Stomach (tissue), 9 donors: ENCODE data around the gene ITGA1. TPM values are rescaled to one million over a fixed set of nuclear protein-coding genes. Genes with fewer than 3 reads are reported as not detected.

Experiments used
- DNase-seq, 2 donors: peaks; one replicate each; pipeline versions ENCODE4 v3.0.0 to v3.0.0-alpha.2; 2013 to 2019
- H3K27ac ChIP-seq, 5 donors: fragments of 200-600 bp in 4 of 5; sonication (generic) in 4 of 5; one replicate each; pipeline ENCODE4 v1.5.1; 2013 to 2019; ENCODE audit warnings: mild to moderate bottlenecking in 1 of 5, moderate library complexity in 1 of 5
- H3K27me3 ChIP-seq, 3 donors: fragments of 200-600 bp; sonication (generic); one replicate each; pipeline ENCODE4 v1.5.1; 2017 to 2019; ENCODE audit warnings: mixed run types in 1 of 3
- H3K36me3 ChIP-seq, 4 donors: fragments of 200-600 bp; sonication (generic); 1 replicate in 3 of 4; 2 replicates in 1 of 4; pipeline ENCODE4 v1.5.1; 2016 to 2019
- H3K4me1 ChIP-seq, 4 donors: fragments of 200-600 bp; sonication (generic); one replicate each; pipeline ENCODE4 v1.5.1; 2016 to 2019
- H3K4me3 ChIP-seq, 4 donors: fragments of 200-600 bp; sonication (generic) in 3 of 4; one replicate each; pipeline ENCODE4 v1.5.1; 2016 to 2019; ENCODE audit warnings: mild to moderate bottlenecking in 1 of 4
- H3K9me3 ChIP-seq, 4 donors: fragments of 200-600 bp; sonication (generic); one replicate each; pipeline ENCODE4 v1.5.1; 2016 to 2019
- EP300 ChIP-seq: sonication (generic); formaldehyde crosslinking; IDR thresholded peaks from one replicate; pipeline ENCODE4 v1.6.1; 2017; ENCODE audit warnings: antibody characterized with exemption
- POLR2A ChIP-seq, 4 donors: fragments of 450-650 bp; IDR thresholded peaks; one replicate each; pipeline ENCODE4 v1.6.1; 2016; ENCODE audit warnings: antibody characterized with exemption in 4 of 4, control low read depth in 2 of 4, mild to moderate bottlenecking in 1 of 4, moderate library complexity in 1 of 4
- POLR2AphosphoS5 ChIP-seq, 3 donors: sonication (generic); formaldehyde crosslinking; IDR thresholded peaks; one replicate each; pipeline ENCODE4 v1.6.1; 2016; ENCODE audit warnings: antibody characterized with exemption in 3 of 3
- WGBS, 5 donors: extraction: QIAGEN DNeasy Blood & Tissue Kit in 3 of 5; methylation state at CpG; one replicate each; pipeline versions ENCODE4 v1.1.5 to v1.1.7; 2013 to 2018; 5-methylcytosine and 5-hydroxymethylcytosine counted together
- intact Hi-C: fragments of 100-400 bp; cut with DNase I; formaldehyde crosslinking; loops from one replicate; pipeline ENCODE4 v1.15.1; 2023; ENCODE audit warnings: low total_unique reads
- polyA plus RNA-seq, 3 donors: library from polyadenylated mRNA; stranded (reverse); fragments of 200-250 nt; gene quantifications; one replicate each; pipeline ENCODE4 v1.2.3, GENCODE V29; 2013
- total RNA-seq, 5 donors: library from RNA; depleted of rRNA; stranded (reverse); fragments of >200 nt; gene quantifications; one replicate each; pipeline versions ENCODE4 v1.1.0 to v1.2.3, GENCODE V29; 2014 to 2016
- TF ChIP-seq, protein P1 (sequence below), 7 experiments: fragments of 450-650 bp in 4 of 7; fragments of 200-600 bp in 3 of 7; sonication (generic) in 3 of 7; IDR thresholded peaks; one replicate each; pipeline ENCODE4 v1.5.1; 2016 to 2019; ENCODE audit warnings: antibody characterized with exemption in 7 of 7, control low read depth in 2 of 7, mild to moderate bottlenecking in 1 of 7
- donor health status: healthy with polysubstance abuse.
- donor health status: Bipolar disorder and iron deficiency.
- donor health status: healthy.

ITGA1 gene
- total and polyA plus RNA-seq, 8 donors = 2.7 to 507 (median 77.0) TPM

DNA sequence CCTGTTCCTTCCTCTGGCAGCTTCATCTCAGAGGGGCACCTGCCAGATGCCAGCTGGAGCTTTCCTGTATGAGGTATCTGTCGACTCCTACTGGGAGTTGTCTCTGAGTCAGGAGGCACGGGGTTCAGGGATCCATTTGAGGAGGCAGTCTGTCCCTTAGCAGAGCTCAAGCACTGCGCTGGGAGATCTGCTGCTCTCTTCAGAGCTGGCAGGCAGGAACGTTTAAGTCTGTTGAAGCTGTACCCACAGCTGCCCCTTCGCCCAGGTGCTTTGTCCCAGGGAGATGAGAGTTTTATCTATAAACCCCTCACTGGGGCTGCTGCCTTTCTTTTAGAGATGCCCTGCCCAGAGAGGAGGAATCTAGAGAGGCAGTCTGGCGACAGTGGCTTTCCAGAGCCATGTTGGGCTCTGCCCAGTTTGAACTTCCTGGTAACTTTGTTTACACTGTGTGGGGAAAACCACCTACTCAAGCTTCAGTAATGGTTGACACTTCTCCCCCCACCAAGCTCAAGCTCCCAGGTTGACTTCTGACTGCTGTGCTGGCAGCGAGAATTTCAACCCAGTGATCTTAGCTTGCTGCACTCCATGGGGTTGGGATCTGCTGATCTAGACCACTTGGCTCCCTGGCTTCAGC is 189.7 kb downstream of the ITGA1 start:
- WGBS, 5 donors = 79 to 95% (median 91%) methylated on average over 7 of the region's 7 CpGs
- Histone ChIP-seq H3K4me3 (no peak overlapping the region), H3K27me3 (no peaks in the 10 kb centered on the region), H3K27ac (no peak overlapping the region), H3K4me1 (no peaks in the 10 kb centered on the region), H3K9me3 (peaks cover 0 to 16% (median 7%) of the 10 kb centered on the region in 4 donors), H3K36me3 (no peaks in the 10 kb centered on the region)
- intact Hi-C loops = no loop called here
- DNase-seq = no peak
- TF ChIP-seq POLR2A (IDR thresholded peaks at IDR 0.05) = no peak
- no peak for TF ChIP-seq POLR2AphosphoS5 (IDR thresholded peaks at IDR 0.05)
- TF ChIP-seq EP300 = no peak
- TF ChIP-seq, protein P1, sequence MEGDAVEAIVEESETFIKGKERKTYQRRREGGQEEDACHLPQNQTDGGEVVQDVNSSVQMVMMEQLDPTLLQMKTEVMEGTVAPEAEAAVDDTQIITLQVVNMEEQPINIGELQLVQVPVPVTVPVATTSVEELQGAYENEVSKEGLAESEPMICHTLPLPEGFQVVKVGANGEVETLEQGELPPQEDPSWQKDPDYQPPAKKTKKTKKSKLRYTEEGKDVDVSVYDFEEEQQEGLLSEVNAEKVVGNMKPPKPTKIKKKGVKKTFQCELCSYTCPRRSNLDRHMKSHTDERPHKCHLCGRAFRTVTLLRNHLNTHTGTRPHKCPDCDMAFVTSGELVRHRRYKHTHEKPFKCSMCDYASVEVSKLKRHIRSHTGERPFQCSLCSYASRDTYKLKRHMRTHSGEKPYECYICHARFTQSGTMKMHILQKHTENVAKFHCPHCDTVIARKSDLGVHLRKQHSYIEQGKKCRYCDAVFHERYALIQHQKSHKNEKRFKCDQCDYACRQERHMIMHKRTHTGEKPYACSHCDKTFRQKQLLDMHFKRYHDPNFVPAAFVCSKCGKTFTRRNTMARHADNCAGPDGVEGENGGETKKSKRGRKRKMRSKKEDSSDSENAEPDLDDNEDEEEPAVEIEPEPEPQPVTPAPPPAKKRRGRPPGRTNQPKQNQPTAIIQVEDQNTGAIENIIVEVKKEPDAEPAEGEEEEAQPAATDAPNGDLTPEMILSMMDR (IDR thresholded peaks at IDR 0.05) = no peak

DNA sequence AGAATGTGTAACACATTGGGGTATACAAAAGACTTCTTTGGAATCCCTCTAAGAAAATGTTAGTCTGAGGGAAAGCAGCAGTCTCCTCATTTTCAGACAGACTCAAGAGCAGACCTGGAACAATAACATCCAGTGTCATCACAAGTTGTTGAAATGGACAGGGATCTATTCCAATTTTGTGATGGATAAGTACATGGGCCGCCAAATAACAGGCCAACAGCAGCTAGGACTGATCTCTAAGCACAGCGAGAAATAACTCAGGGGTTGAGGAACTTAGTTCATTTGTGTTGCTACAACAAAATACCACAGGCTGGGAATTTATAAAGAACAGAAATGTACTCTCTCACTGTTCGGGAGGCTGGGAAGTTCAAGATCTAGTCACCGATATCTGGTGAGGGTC is 193.8 kb downstream of the ITGA1 start:
- WGBS, 5 donors = 66 to 96% (median 89%) methylated on average over 4 of the region's 4 CpGs
- Histone ChIP-seq H3K27me3 (no peaks in the 10 kb centered on the region), H3K27ac (no peak overlapping the region), H3K36me3 (no peaks in the 10 kb centered on the region), H3K4me1 (no peaks in the 10 kb centered on the region), H3K9me3 (peaks cover 0 to 10% (median 3%) of the 10 kb centered on the region in 4 donors), H3K4me3 (no peak overlapping the region)
- intact Hi-C loops = no loop called here
- DNase-seq = no peak
- TF ChIP-seq, protein P1 (IDR thresholded peaks at IDR 0.05) = no peak
- TF ChIP-seq POLR2AphosphoS5 (IDR thresholded peaks at IDR 0.05) (no peak), POLR2A (IDR thresholded peaks at IDR 0.05) (no peak)

DNA sequence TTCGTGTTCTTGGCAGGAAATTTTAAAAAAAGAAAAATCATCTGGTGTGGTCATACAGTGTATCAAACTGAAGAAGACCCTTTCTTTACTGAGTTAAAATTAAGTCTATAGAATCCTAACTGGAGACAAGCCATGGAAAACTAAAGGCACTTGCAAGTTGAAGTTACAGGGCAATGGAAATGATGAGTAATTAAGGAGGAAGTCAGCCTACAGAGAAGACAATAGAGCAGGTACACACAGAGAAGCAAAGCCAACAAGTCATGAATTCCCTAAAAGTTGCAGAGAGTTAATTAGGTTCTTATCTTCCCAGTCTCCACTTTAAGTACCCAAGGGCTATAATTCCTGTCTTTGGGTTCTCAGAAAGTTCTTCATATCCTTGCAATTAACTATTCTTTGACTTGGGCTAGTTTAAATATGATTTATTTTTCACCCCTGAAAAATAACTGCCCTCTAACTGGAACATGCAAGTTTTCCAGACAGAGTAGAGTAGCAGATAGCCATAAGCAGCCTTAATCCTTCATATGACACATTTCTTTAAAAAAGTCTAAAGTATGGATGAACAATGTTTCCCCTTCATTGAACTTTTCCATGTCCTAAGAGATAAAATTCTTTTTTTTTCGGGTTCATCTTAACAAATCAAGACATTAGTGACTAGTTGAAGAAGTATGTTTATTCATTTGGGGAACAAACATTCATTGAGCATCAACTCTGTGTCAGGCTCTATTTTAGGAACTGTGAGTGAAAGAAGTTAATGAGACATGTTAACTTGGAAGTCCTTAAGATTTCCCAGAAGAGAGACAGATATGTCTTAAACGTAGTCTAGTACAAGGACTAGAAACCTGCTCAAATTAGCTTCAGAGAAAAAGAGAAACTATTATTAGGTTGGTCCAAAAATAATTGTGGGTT is 196.3 kb downstream of the ITGA1 start:
- WGBS, 5 donors = 49 to 67% (median 63%) methylated on average over 3 of the region's 3 CpGs
- peaks cover 0 to 4% (median 0%) of the 10 kb centered on the region in 3 donors for H3K27me3 ChIP-seq
- H3K4me3 ChIP-seq = no peak overlapping the region
- TF ChIP-seq, protein P1 (IDR thresholded peaks at IDR 0.05) = no peak
- TF ChIP-seq POLR2A (IDR thresholded peaks at IDR 0.05) (no peak), POLR2AphosphoS5 (IDR thresholded peaks at IDR 0.05) (no peak), EP300 (no peak)
- intact Hi-C loops = no loop called here
- no peaks in the 10 kb centered on the region for H3K9me3 ChIP-seq
- DNase-seq = no peak
- H3K27ac ChIP-seq = no peak overlapping the region
- H3K36me3 ChIP-seq = no peaks in the 10 kb centered on the region
- H3K4me1 ChIP-seq = peaks cover 4 to 15% (median 8%) of the 10 kb centered on the region in 4 donors

DNA sequence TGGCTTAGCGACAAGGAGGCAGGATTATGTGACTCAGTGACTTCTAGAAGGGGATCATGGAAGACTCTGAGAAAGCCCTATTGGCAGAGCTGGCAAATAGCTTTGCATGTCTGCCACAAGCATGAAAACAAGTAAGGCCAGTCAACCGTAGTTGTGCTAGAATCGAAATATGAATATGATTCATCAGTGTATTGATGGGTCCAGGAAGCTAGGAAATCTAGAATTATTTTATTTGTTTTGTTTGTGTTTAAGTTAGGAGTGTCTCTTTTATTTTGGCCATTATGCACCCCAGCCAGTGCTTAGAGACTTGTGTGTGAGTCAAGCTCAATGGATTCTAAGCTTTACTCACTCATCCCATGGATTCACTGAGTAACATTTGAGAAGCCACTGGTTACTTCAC is 197.6 kb downstream of the ITGA1 start:
- WGBS, 5 donors = 81 to 90% (median 89%) methylated on average over 3 of the region's 3 CpGs
- intact Hi-C loops = no loop called here

More for the DNA sequence above, 197.6 kb downstream of the ITGA1 start:
- no peak for TF ChIP-seq POLR2A (IDR thresholded peaks at IDR 0.05)
- Histone ChIP-seq H3K36me3 (no peaks in the 10 kb centered on the region), H3K4me3 (no peak overlapping the region), H3K9me3 (no peaks in the 10 kb centered on the region), H3K4me1 (peaks cover 9 to 26% (median 16%) of the 10 kb centered on the region in 4 donors), H3K27ac (no peak overlapping the region), H3K27me3 (peaks cover 0 to 4% (median 0%) of the 10 kb centered on the region in 3 donors)
- DNase-seq = no peak
